GM12891 (cell line): ENCODE measurements around the gene BBS4.
A peak's percentile ranks its signal among the peaks of the same experiment; 100 is the strongest.
"Not testable (repeated sequence)": the region's sequence is repeated elsewhere in the genome, so short reads cannot be mapped to it uniquely, and the experiment has no call there.

Source experiments
- DNase-seq: peaks from one replicate; pipeline ENCODE4 v3.0.0; 2011; ENCODE audit warnings: low spot score; ENCODE audit not compliant: insufficient read length
- FAIRE-seq: peaks from 2 replicates; lab custom pipeline; 2011; peaks lifted over from hg19 to GRCh38; lab: Jason Lieb, UNC
- PAX5 ChIP-seq: IDR thresholded peaks from 2 replicates; pipeline ENCODE4 v1.6.1; 2011; ENCODE audit warnings: low read length, moderate library complexity, mild to moderate bottlenecking; ENCODE audit not compliant: insufficient read depth, severe bottlenecking
- POLR2A ChIP-seq: IDR thresholded peaks from 2 replicates; pipeline ENCODE4 v1.6.1; 2011; ENCODE audit warnings: low read depth, low read length, control low read depth
- POLR2AphosphoS5 ChIP-seq: IDR thresholded peaks from 2 replicates; pipeline ENCODE4 v1.6.1; 2011; ENCODE audit warnings: low read depth, low read length, control low read depth
- POU2F2 ChIP-seq: IDR thresholded peaks from 2 replicates; pipeline ENCODE4 v1.6.1; 2011; ENCODE audit warnings: low read depth, mild to moderate bottlenecking, control low read depth, low read length, moderate library complexity
- SPI1 ChIP-seq: IDR thresholded peaks from 2 replicates; pipeline ENCODE4 v1.6.1; 2011; ENCODE audit warnings: low read depth, low read length, control low read depth
- TAF1 ChIP-seq: IDR thresholded peaks from 2 replicates; pipeline ENCODE4 v1.6.1; 2011; ENCODE audit warnings: low read depth, low read length, control low read depth

The BBS4 gene

GRCh38 chr15:72671525-72671924 is 14.5 kb upstream of the BBS4 start:
- TF ChIP-seq POLR2A (no peak), PAX5 (no peak), TAF1 (no peak), SPI1 (no peak), POLR2AphosphoS5 (no peak), POU2F2 (no peak)
- DNase-seq = no peak
- FAIRE-seq = no peak

GRCh38 chr15:72676838-72677237 is 9.2 kb upstream of the BBS4 start:
- FAIRE-seq (no peak), DNase-seq (no peak)
- TF ChIP-seq POLR2A (no peak), TAF1 (no peak), PAX5 (no peak)

GRCh38 chr15:72680931-72681330 is 5.1 kb upstream of the BBS4 start:
- no peak for DNase-seq
- no peak for TF ChIP-seq PAX5
- TF ChIP-seq POLR2A = no peak
- no peak for TF ChIP-seq POU2F2
- TF ChIP-seq TAF1 = no peak
- no peak for TF ChIP-seq POLR2AphosphoS5
- no peak for TF ChIP-seq SPI1
- FAIRE-seq = peak; percentile 13

GRCh38 chr15:72682772-72683171 is 3.2 kb upstream of the BBS4 start:
- TF ChIP-seq POLR2AphosphoS5 (no peak), SPI1 (no peak), POU2F2 (no peak), PAX5 (no peak), POLR2A (no peak), TAF1 (no peak)
- FAIRE-seq (no peak), DNase-seq (no peak)

- no peak for TF ChIP-seq PAX5
- no peak for TF ChIP-seq SPI1
- TF ChIP-seq POLR2A = no peak
- TF ChIP-seq POU2F2 = no peak
- TF ChIP-seq POLR2AphosphoS5 = no peak
- no peak for TF ChIP-seq TAF1
- FAIRE-seq (no peak), DNase-seq (no peak)
Measured at GRCh38 chr15:72685301-72685924, 594 bp upstream of the BBS4 start.

GRCh38 chr15:72688697-72689096 is 2.7 kb downstream of the BBS4 start:
- no peak for DNase-seq
- FAIRE-seq = no peak

GRCh38 chr15:72690938-72691337 is 4.9 kb downstream of the BBS4 start:
- TF ChIP-seq PAX5 (peak; percentile 83), POLR2A (no peak)
- peak; percentile 47 for FAIRE-seq
- no peak for DNase-seq

More at GRCh38 chr15:72688697-72689096, 2.7 kb downstream of the BBS4 start:
- TF ChIP-seq POLR2A (no peak), PAX5 (no peak), SPI1 (no peak), TAF1 (no peak), POU2F2 (no peak), POLR2AphosphoS5 (no peak)

GRCh38 chr15:72698938-72699337 is 12.9 kb downstream of the BBS4 start:
- no peak for DNase-seq
- no peak for FAIRE-seq
- no peak for TF ChIP-seq TAF1
- no peak for TF ChIP-seq POU2F2
- TF ChIP-seq PAX5 = no peak
- TF ChIP-seq POLR2AphosphoS5 = no peak
- TF ChIP-seq POLR2A = no peak
- no peak for TF ChIP-seq SPI1

GRCh38 chr15:72700076-72700475 is 14.1 kb downstream of the BBS4 start:
- FAIRE-seq (no peak), DNase-seq (no peak)
- no peak for TF ChIP-seq POU2F2
- TF ChIP-seq POLR2AphosphoS5 = no peak
- TF ChIP-seq PAX5 = no peak
- TF ChIP-seq SPI1 = no peak
- no peak for TF ChIP-seq TAF1
- no peak for TF ChIP-seq POLR2A

- no peak for TF ChIP-seq SPI1
- no peak for TF ChIP-seq TAF1
- no peak for TF ChIP-seq PAX5
- TF ChIP-seq POLR2AphosphoS5 = no peak
- no peak for TF ChIP-seq POLR2A
- DNase-seq (no peak), FAIRE-seq (no peak)
Measured at GRCh38 chr15:72706266-72706665, 20.3 kb downstream of the BBS4 start.

- not testable (repeated sequence) for DNase-seq, FAIRE-seq
Measured at GRCh38 chr15:72708551-72709303, 22.7 kb downstream of the BBS4 start.
